Subcutaneous abdominal adipose tissue (tissue), 5 donors: ENCODE data around the gene TRPC4AP.

ENCODE experiments used
- H3K27ac ChIP-seq: one replicate; pipeline ENCODE4 v1.7.0; 2013; ENCODE audit warnings: low read depth, mild to moderate bottlenecking, inconsistent platforms, low read length, moderate library complexity
- H3K27me3 ChIP-seq, 5 donors: one replicate each; pipeline ENCODE4 v1.7.0; 2013; ENCODE audit warnings: low read length in 5 of 5, inconsistent platforms in 1 of 5; ENCODE audit not compliant: control insufficient read depth in 5 of 5, insufficient read depth in 4 of 5
- H3K36me3 ChIP-seq, 5 donors: one replicate each; pipeline ENCODE4 v1.7.0; 2013; ENCODE audit warnings: low read length in 5 of 5; ENCODE audit not compliant: control insufficient read depth in 5 of 5, insufficient read depth in 5 of 5
- H3K4me1 ChIP-seq, 5 donors: one replicate each; pipeline ENCODE4 v1.7.0; 2013; ENCODE audit warnings: low read length in 5 of 5, mild to moderate bottlenecking in 3 of 5, moderate library complexity in 1 of 5; ENCODE audit not compliant: control insufficient read depth in 5 of 5, insufficient read depth in 5 of 5
- H3K4me3 ChIP-seq, 5 donors: one replicate each; pipeline ENCODE4 v1.7.0; 2013; ENCODE audit warnings: low read length in 5 of 5, low read depth in 1 of 5
- H3K9ac ChIP-seq, 5 donors: one replicate each; pipeline ENCODE4 v1.7.0; 2013; ENCODE audit warnings: low read length in 5 of 5, mild to moderate bottlenecking in 4 of 5, moderate library complexity in 3 of 5
- H3K9me3 ChIP-seq, 5 donors: one replicate each; pipeline ENCODE4 v1.7.0; 2013; ENCODE audit warnings: low read length in 5 of 5; ENCODE audit not compliant: control insufficient read depth in 5 of 5
- donor health status: healthy.
- donor health status: healthy.
- donor health status: healthy.
- donor health status: healthy.
- donor health status: healthy.

The TRPC4AP gene

DNA sequence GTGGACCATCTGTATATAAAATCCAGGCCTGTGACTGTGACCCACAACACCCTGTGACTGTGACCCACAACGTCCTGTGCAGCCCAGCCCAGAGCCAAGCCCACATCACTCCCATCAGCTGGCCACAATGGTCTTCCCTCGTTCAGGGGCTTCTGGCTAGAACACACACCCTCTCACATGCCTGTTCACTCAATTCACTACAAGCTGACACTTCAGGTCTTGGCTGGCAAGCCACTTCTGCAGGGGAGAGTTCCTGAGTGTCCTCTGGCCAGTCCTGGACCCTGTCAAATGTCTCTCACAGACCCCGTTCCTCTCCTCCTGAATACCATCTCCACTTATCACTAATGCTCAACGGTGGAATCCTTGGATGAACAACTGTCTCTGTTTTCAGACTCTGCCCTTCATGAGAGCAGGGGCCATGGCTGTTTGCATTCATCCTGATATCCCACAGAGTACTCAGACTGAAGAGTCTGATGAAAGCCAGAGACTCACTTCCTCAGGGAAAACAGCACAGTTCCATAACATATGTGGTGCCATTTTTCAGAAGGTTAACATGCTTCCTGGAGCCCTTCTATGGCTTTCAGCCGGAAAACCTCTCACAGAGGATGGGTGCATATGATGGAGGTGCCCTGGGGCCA is 80.9 kb downstream of the TRPC4AP start:
- Histone ChIP-seq H3K27ac (peak overlapping the region; percentile 84), H3K4me3 (peak overlapping the region in 1 of 5 donors; percentile 13), H3K27me3 (no peaks in the 10 kb centered on the region), H3K9me3 (no peaks in the 10 kb centered on the region), H3K9ac (peak overlapping the region in 1 of 5 donors; percentile 23), H3K36me3 (peaks cover 3 to 83% (median 70%) of the 10 kb centered on the region in 5 donors), H3K4me1 (peaks cover 11 to 95% (median 78%) of the 10 kb centered on the region in 5 donors)

DNA sequence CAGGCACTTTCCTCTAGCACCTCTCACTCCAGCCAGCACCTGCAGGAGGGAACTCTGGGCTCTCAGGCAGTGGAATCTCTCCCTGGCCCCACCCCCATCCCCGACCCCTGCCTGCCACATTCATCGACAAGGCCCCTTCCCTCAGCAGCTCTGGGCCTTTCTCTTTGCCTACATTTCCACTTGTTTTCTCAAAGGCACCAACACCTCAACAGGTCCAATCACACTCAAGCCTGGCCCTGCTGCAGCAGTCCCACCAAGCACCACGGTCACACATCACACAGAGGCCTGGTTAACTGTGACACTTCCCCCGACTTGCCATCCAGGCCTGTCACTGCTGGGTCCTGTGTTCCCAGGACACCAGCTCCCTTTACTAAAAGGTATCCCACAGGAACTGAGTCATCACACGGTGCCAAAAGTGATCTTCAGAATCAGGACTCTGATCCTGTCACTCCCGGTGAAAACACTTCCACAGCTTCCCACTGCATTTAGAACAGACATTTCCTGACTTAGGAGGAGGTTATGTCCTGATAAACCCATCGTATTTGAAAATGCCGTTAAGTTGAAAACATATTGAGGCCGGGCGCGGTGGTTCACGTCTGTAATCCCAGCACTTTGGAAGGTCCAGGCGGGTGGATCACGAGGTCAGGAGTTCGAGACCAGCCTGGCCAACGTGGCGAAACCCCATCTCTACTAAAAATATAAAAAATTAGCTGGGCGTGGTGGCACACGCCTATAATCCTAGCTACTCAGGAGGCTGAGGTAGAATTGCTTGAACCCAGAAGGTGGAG is 82.0 kb downstream of the TRPC4AP start:
- Histone ChIP-seq H3K9me3 (no peaks in the 10 kb centered on the region), H3K27ac (peak overlapping the region; percentile 84), H3K36me3 (peaks cover 0 to 86% (median 74%) of the 10 kb centered on the region in 5 donors), H3K27me3 (no peaks in the 10 kb centered on the region), H3K4me3 (no peak overlapping the region), H3K9ac (peak overlapping the region in 1 of 5 donors; percentile 36), H3K4me1 (peaks cover 11 to 84% (median 75%) of the 10 kb centered on the region in 5 donors)

DNA sequence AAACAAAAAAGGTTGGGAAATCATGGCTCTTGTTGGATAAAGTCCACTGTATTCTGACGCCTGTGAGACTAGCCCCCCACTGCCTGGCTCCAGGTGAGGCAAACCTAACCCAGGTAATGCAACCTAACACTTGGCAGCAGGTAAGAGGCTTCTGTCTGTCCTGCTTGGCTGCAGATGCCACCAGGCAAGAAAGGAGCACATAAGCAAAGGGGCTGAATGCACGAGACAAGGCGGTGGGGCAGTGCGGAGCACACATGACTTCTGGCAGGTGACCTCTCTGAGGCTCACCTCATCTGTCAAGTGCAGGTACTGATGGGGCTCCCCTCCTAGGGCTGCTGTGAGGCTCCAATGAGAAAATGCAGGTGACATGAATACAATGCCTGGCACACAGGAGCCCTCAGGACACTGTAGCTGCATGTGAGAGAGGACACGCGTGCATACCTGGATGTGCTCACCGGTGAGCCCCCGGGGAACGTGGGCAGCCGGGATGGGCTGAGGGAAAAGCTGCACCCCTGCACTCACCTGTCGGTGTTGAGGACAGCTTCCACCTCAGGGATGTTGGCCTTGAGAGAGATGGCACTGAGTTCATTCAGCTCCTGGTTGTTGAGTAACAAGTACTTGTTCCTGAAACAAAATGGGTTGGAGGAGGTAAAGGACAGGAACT is 82.8 kb downstream of the TRPC4AP start:
- H3K36me3 ChIP-seq, result peaks cover 0 to 88% (median 80%) of the 10 kb centered on the region in 5 donors
- H3K9ac ChIP-seq, result no peak overlapping the region
- peaks cover 11 to 76% (median 67%) of the 10 kb centered on the region in 5 donors for H3K4me1 ChIP-seq
- no peaks in the 10 kb centered on the region for H3K9me3 ChIP-seq
- peak overlapping the region; percentile 54 for H3K27ac ChIP-seq
- H3K27me3 ChIP-seq, result no peaks in the 10 kb centered on the region
- H3K4me3 ChIP-seq, result no peak overlapping the region

DNA sequence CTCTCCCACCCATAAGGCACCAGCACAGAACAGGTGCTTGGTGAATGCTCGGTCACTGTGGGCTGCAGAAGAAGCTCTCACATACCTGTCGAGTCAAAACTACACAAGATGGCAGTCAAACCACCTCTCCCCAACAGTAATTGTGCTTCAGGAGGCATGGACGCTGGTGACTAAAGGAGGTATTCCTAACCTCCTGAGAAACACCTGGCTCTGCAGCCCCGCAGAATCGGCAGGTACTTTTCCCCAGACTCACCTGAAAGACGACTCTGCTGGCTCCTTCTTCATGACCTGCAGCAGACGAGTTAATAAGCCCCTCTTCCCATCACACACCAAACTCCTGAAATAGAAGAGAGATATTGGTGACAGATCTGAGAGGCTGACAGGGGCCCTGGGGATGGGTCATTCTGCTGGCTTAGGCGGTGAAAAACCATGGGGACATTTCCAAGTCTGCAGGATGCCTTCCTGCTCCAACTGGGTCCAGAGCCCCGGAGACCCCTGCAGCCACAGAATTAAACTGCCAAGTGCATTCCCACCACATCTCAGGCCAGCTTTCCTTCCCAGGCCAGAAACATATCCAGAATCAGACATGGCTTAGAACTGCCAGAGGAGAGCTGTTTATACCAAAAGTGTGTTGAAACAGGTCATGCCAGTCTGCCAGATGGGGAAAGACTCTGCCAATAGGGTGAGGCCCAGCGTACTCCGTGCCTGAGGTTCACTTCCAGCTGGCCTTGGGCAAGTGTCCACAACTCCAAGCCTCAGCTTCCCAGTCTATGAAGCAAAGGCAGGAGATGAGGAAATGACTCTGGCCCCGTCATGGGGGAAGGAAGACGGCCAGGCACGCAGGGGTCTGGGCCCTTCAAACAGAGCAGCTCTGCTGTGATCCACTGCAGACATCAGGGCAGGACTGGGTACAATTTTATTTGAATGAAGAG is 83.9 kb downstream of the TRPC4AP start:
- peak overlapping the region in 1 of 5 donors; percentile 12 for H3K4me3 ChIP-seq
- H3K27ac ChIP-seq, result peak overlapping the region; percentile 54
- H3K27me3 ChIP-seq, result no peaks in the 10 kb centered on the region
- peaks cover 11 to 65% (median 57%) of the 10 kb centered on the region in 5 donors for H3K4me1 ChIP-seq
- H3K9me3 ChIP-seq, result no peaks in the 10 kb centered on the region
- H3K9ac ChIP-seq, result no peak overlapping the region
- peaks cover 0 to 94% (median 88%) of the 10 kb centered on the region in 5 donors for H3K36me3 ChIP-seq

DNA sequence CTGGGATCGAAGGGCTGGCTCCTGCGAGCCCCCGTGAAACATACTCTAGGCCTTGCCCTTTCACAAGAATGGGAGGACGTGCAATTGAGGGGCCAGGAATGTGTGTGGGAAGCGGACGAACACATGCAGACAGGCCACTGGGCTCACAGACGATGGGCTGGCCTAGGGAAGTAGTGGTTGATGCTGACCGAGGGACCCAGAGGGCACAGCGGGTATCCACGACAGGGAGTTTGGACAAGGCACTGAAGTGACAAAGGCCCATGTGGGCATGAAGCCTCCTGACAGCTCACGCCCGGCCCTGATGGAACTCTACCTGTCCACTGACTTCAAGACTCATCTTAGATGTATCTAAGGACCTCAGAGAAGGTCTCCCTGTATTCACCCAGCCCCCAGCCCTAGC is 84.7 kb downstream of the TRPC4AP start:
- Histone ChIP-seq H3K9ac (no peak overlapping the region), H3K4me1 (peaks cover 11 to 57% (median 49%) of the 10 kb centered on the region in 5 donors), H3K27ac (peak overlapping the region; percentile 46), H3K4me3 (no peak overlapping the region), H3K36me3 (peaks cover 0 to 95% (median 89%) of the 10 kb centered on the region in 5 donors), H3K27me3 (no peaks in the 10 kb centered on the region), H3K9me3 (no peaks in the 10 kb centered on the region)

DNA sequence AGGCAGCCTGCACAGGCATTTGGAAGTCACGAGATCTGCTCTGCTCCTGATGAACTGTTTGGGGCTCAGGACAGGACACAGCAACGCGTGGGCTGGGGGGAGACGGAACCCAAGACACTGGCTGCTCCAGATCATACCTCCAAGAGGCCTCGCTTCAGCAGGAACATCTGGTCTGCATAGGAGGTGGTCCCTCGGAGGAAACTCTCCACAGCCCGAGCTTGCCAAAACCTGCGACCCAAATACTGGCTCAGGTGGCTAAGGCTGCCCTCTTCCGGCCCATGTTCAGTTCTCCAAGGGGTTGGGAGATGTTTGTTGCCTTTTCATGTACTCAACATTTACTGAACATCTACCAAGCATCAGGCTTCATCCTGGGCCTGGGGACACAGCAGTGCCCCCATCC is 85.2 kb downstream of the TRPC4AP start:
- Histone ChIP-seq H3K4me3 (no peak overlapping the region), H3K27ac (peak overlapping the region; percentile 46), H3K9ac (peak overlapping the region in 1 of 5 donors; percentile 8), H3K36me3 (peaks cover 0 to 95% (median 89%) of the 10 kb centered on the region in 5 donors), H3K9me3 (no peaks in the 10 kb centered on the region), H3K27me3 (no peaks in the 10 kb centered on the region), H3K4me1 (peaks cover 11 to 52% (median 44%) of the 10 kb centered on the region in 5 donors)

GRCh38 chr20:35006531-35006971 is 86.1 kb downstream of the TRPC4AP start:
- Histone ChIP-seq H3K4me3 (no peak overlapping the region), H3K4me1 (peaks cover 5 to 44% (median 35%) of the 10 kb centered on the region in 5 donors), H3K27ac (no peak overlapping the region), H3K36me3 (peaks cover 0 to 96% (median 90%) of the 10 kb centered on the region in 5 donors), H3K9me3 (no peaks in the 10 kb centered on the region), H3K9ac (peak overlapping the region in 1 of 5 donors; percentile 34), H3K27me3 (no peaks in the 10 kb centered on the region)

DNA sequence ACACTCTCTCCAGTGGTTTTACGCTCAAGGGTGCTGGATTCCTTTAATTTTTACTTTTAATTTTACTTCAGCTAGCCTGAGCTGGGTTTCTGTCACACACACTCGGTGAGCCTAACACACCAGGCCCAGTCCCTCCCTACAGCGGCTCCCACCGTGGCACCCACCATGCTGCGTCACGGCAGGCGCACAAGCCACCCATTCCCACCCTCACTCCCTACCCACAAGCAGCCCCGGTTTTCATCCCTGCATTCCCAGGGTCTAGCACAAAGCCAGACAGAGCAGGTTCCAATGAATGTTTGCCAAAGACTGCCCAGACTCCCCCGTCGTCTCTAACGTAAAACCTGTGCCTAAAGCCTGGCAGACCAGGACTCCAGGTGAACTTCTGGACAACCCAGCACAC is 86.6 kb downstream of the TRPC4AP start:
- H3K36me3 ChIP-seq, result peaks cover 0 to 96% (median 91%) of the 10 kb centered on the region in 5 donors
- H3K27me3 ChIP-seq, result no peaks in the 10 kb centered on the region
- no peak overlapping the region for H3K9ac ChIP-seq
- H3K4me1 ChIP-seq, result peaks cover 4 to 38% (median 30%) of the 10 kb centered on the region in 5 donors
- H3K9me3 ChIP-seq, result no peaks in the 10 kb centered on the region
- no peak overlapping the region for H3K27ac ChIP-seq
- no peak overlapping the region for H3K4me3 ChIP-seq

DNA sequence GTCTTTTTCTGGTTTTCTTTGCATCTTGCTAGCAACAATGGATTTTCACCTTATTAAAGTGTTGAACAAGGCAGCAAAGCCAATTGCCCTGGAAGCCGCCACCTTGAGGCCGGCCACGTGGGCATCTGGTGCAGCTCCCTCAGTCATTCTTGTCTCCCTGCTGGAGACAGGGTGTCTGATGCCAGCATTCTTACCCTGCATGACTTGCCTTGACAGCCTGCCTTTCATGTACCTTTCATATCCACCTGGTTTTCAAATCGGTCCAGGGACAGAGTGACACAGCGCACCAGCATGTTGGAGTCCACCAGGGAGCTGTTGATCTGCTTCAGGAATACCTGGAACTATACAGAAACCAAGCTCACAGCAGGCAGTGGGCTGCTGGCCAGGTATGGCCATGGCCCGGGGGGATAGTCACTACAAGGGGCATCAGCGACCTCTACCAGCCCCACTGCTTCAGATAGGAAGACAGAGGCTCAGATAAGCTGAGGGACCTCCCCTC is 87.1 kb downstream of the TRPC4AP start:
- Histone ChIP-seq H3K4me3 (no peak overlapping the region), H3K36me3 (peaks cover 0 to 99% (median 95%) of the 10 kb centered on the region in 5 donors), H3K27me3 (no peaks in the 10 kb centered on the region), H3K9ac (no peak overlapping the region), H3K9me3 (no peaks in the 10 kb centered on the region), H3K4me1 (peaks cover 4 to 34% (median 27%) of the 10 kb centered on the region in 5 donors), H3K27ac (no peak overlapping the region)
